Erythroblast (primary cell): ENCODE data around the gene UBE2G2.

Experiments
- GATA1 ChIP-seq: IDR thresholded peaks from 2 replicates; pipeline ENCODE4 v1.6.1; 2011; ENCODE audit warnings: low read depth, mild to moderate bottlenecking, control low read depth, low read length, moderate library complexity
- POLR2A ChIP-seq: IDR thresholded peaks from 2 replicates; pipeline ENCODE4 v1.6.1; 2011; ENCODE audit warnings: mild to moderate bottlenecking, low read length

DNA sequence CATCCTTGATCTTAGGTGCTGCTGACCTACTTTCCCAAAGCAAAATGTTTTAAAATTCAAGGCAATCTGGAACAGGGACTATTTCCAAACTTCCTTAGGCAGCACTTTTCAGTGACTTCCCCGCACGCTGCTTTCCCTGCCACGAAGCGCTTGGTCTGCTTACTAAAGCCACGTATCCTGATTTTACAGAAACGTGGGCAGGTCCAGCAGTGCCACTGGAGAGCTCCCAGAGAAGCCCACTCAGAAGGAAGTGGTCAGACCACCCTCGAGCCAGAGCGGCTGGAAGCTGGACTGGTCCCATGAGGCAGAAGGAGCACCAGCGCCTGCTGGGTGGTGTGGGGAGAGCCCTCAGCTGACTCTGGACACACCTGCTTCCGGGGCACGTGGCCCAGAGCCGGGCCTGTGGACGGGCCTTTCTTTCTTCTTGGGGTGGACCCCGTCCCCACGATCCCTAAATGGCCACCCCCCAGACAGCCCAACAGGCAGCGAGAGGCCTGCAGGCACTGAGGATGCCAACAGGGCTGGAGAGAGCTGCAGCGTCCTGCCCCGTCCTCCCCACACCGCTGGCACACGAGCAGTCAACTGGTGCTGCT is 48.7 kb upstream of the UBE2G2 start:
- TF ChIP-seq POLR2A (no peak), GATA1 (no peak)
